DOHH2 (cell line): ENCODE measurements around the gene PCYT1A.

Experiments
- CTCF ChIP-seq: fragments of 200-600 bp; sonication (generic); IDR thresholded peaks from one replicate; pipeline ENCODE4 v1.5.1; 2014; ENCODE audit warnings: antibody characterized with exemption, mild to moderate bottlenecking, low read depth, low read length; ENCODE audit not compliant: poor library complexity, severe bottlenecking
- EZH2phosphoT487 ChIP-seq: fragments of 200-600 bp; sonication (generic); IDR thresholded peaks from 2 replicates; pipeline ENCODE4 v1.6.1; 2017; ENCODE audit warnings: borderline replicate concordance, mild to moderate bottlenecking, antibody characterized with exemption, low read length, moderate library complexity, mixed read lengths

DNA sequence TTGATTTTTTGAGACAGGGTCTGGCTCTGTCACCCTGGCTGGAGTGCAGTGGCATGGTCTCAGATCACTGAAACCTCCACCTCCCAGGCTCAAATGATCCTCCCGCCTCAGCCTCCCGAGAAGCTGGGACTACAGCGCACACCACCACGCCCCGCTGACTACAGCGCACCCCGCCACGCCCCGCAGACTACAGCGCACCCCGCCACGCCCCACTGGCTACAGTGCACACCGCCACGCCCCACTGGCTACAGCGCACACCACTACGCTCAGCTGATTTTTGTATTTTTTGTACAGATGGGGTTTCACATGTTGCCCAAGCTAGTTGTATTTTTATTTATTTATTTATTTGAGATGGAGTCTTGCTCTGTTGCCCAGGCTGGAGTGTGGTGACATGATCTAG, 35.6 kb downstream of the PCYT1A start:
- TF ChIP-seq CTCF (no peak), EZH2phosphoT487 (no peak)
